Gastroesophageal sphincter (tissue), 4 donors: ENCODE results near the gene NGF. TPM values are rescaled to one million over a fixed set of nuclear protein-coding genes. Genes with fewer than 3 reads are reported as not detected.

Experiments used
- ATAC-seq: fragments of 150-250 bp; one replicate; pipeline ENCODE4 v1.9.1; 2016; ENCODE audit warnings: mild to moderate bottlenecking, moderate library complexity
- H3K27ac ChIP-seq, 4 donors: fragments of 200-600 bp; sonication (generic) in 3 of 4; 1 replicate in 3 of 4; 2 replicates in 1 of 4; pipeline ENCODE4 v1.5.1; 2016 to 2019
- H3K27me3 ChIP-seq: fragments of 200-600 bp; sonication (generic); one replicate; pipeline ENCODE4 v1.5.1; 2019
- H3K36me3 ChIP-seq, 2 donors: fragments of 200-600 bp; sonication (generic); one replicate each; pipeline ENCODE4 v1.5.1; 2019; ENCODE audit warnings: control low read depth in 1 of 2
- H3K4me1 ChIP-seq, 3 donors: fragments of 200-600 bp; sonication (generic); 1 replicate in 2 of 3; 2 replicates in 1 of 3; pipeline ENCODE4 v1.5.1; 2016 to 2019; ENCODE audit warnings: control low read depth in 2 of 3
- H3K4me3 ChIP-seq, 2 donors: fragments of 200-600 bp; sonication (generic); one replicate each; pipeline ENCODE4 v1.5.1; 2019; ENCODE audit warnings: mild to moderate bottlenecking in 1 of 2, moderate library complexity in 1 of 2
- H3K9me3 ChIP-seq, 3 donors: fragments of 200-600 bp; sonication (generic); one replicate each; pipeline ENCODE4 v1.5.1; 2017 to 2019; ENCODE audit warnings: control low read depth in 2 of 3
- CTCF ChIP-seq, 4 experiments: fragments of 200-600 bp in 2 of 4; fragments of 450-650 bp in 2 of 4; sonication (generic) in 1 of 4; IDR thresholded peaks; one replicate each; pipeline ENCODE4 v1.5.1; 2017 to 2019; ENCODE audit warnings: antibody characterized with exemption in 4 of 4, mild to moderate bottlenecking in 2 of 4, moderate library complexity in 2 of 4
- EP300 ChIP-seq: sonication (generic); formaldehyde crosslinking; IDR thresholded peaks from one replicate; pipeline ENCODE4 v1.6.1; 2017; ENCODE audit warnings: antibody characterized with exemption, mild to moderate bottlenecking
- POLR2A ChIP-seq, 2 donors: fragments of 450-650 bp; IDR thresholded peaks; one replicate each; pipeline ENCODE4 v1.6.1; 2017; ENCODE audit warnings: antibody characterized with exemption in 2 of 2, mild to moderate bottlenecking in 2 of 2, moderate library complexity in 1 of 2
- POLR2AphosphoS5 ChIP-seq: sonication (generic); formaldehyde crosslinking; IDR thresholded peaks from one replicate; pipeline ENCODE4 v1.6.1; 2017; ENCODE audit warnings: antibody characterized with exemption
- WGBS, 2 donors: methylation state at CpG; one replicate each; pipeline ENCODE4 v1.1.5; 2018; ENCODE audit warnings: low coverage in 1 of 2; 5-methylcytosine and 5-hydroxymethylcytosine counted together
- total RNA-seq, 4 donors: library from RNA; depleted of rRNA; stranded (reverse); fragments of >200 nt; gene quantifications; one replicate each; pipeline ENCODE4 v1.1.0, GENCODE V29; 2016

Gene NGF
- total RNA-seq, 4 donors from 2014 or later = 0.74 to 3.4 (median 2.1) TPM

DNA sequence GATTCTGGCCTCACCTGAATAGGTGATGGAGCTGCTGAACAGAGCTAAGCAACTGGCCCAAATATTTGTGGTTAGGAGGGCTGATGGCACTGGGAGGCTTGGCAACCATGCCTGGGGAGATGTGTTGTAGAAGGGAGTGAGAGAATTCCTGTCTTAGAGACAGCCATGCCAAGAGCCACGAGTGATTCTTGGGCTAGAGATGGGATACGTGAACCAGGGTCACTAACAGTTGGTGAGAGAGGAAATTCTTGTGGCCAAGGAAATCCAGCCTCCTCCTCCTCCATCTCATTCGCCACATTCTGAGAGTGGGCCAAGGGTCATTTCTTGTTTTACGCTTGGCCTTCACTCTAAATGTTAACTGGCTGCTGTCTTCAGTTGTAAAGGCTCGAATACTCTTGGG is 46.3 kb downstream of the NGF start:
- Histone ChIP-seq H3K36me3 (no peaks in the 10 kb centered on the region), H3K4me1 (no peaks in the 10 kb centered on the region), H3K27me3 (no peaks in the 10 kb centered on the region), H3K27ac (no peak overlapping the region), H3K9me3 (no peaks in the 10 kb centered on the region), H3K4me3 (no peak overlapping the region)
- TF ChIP-seq EP300 (no peak), POLR2AphosphoS5 (no peak), CTCF (IDR thresholded peaks at IDR 0.05) (no peak), POLR2A (IDR thresholded peaks at IDR 0.05) (no peak)
- 100% methylated on average over 2 of the region's 5 CpGs; no CpG with 5 or more reads in 1 of the 2 donors for WGBS, 2 donors
- ATAC-seq = no peak

GRCh38 chr1:115289940-115290339 is 48.1 kb downstream of the NGF start:
- peaks cover 0 to 2% of the 10 kb centered on the region in 2 donors for H3K36me3 ChIP-seq
- no peaks in the 10 kb centered on the region for H3K27me3 ChIP-seq
- H3K9me3 ChIP-seq = no peaks in the 10 kb centered on the region
- 100% methylated on average over 1 of the region's 1 CpG; no CpG with 5 or more reads in 1 of the 2 donors for WGBS, 2 donors
- H3K4me1 ChIP-seq = peaks cover 0 to 5% (median 0%) of the 10 kb centered on the region in 3 donors
- H3K27ac ChIP-seq = no peak overlapping the region
- H3K4me3 ChIP-seq = no peak overlapping the region
- ATAC-seq = no peak
- TF ChIP-seq CTCF (IDR thresholded peaks at IDR 0.05) = no peak
- no peak for TF ChIP-seq POLR2A (IDR thresholded peaks at IDR 0.05)
- no peak for TF ChIP-seq EP300
- TF ChIP-seq POLR2AphosphoS5 = no peak

- WGBS, 2 donors = 80 to 83% methylated on average over 3 of the region's 3 CpGs
These were observed 49.4 kb downstream of the NGF start for GRCh38 chr1:115288591-115289198.

DNA sequence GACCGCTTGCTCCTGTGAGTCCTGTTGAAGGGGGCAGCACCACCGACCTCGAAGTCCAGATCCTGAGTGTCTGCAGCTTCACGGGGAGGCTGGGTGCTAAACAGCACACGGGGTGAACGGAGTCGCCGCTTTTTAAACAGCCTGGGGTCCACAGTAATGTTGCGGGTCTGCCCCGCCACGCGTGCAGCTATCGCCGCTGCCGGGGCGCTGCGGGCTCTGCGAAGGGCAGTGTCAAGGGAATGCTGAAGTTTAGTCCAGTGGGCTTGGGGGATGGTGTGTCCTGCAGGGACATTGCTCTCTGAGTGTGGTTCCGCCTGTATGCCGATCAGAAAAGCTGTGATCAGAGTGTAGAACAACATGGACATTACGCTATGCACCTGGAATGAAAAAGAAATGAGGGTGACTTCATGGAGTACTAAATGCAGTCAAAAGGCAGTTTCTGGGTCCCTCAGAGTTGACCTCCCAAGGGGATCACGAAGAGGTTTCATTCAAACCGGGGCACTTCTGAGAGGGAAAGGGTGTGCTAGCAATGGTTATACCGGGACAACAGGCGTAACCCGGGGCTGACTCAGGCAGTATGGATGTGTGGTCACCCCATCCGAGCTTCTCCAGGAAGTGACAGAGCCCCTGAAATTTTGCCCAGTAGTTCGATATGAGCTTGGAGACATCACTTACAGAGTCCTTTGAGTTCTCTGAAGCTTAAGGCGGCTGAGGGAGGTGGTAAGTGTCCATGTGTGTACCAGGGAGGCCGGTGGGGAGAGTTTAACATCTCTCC is 51.4 kb downstream of the NGF start:
- H3K4me3 ChIP-seq = no peak overlapping the region
- H3K4me1 ChIP-seq = peaks cover 0 to 23% (median 5%) of the 10 kb centered on the region in 3 donors
- WGBS, 2 donors = 93 to 97% methylated on average over 3 to 6 of the region's 30 CpGs
- H3K36me3 ChIP-seq = peaks cover 0 to 2% of the 10 kb centered on the region in 2 donors
- H3K27ac ChIP-seq = peak overlapping the region in 1 of 4 donors; percentile 84
- no peak for ATAC-seq
- no peaks in the 10 kb centered on the region for H3K9me3 ChIP-seq
- no peaks in the 10 kb centered on the region for H3K27me3 ChIP-seq
- TF ChIP-seq EP300 (no peak), POLR2A (IDR thresholded peaks at IDR 0.05) (no peak), CTCF (IDR thresholded peaks at IDR 0.05) (no peak), POLR2AphosphoS5 (no peak)

More at GRCh38 chr1:115288591-115289198, 49.4 kb downstream of the NGF start:
- Histone ChIP-seq H3K27me3 (no peaks in the 10 kb centered on the region), H3K36me3 (peaks cover 0 to 2% of the 10 kb centered on the region in 2 donors), H3K4me1 (peaks cover 0 to 15% (median 0%) of the 10 kb centered on the region in 3 donors), H3K27ac (no peak overlapping the region), H3K4me3 (no peak overlapping the region), H3K9me3 (no peaks in the 10 kb centered on the region)
- no peak for ATAC-seq
- TF ChIP-seq EP300 (no peak), POLR2AphosphoS5 (no peak), POLR2A (IDR thresholded peaks at IDR 0.05) (no peak), CTCF (IDR thresholded peaks at IDR 0.05) (no peak)

DNA sequence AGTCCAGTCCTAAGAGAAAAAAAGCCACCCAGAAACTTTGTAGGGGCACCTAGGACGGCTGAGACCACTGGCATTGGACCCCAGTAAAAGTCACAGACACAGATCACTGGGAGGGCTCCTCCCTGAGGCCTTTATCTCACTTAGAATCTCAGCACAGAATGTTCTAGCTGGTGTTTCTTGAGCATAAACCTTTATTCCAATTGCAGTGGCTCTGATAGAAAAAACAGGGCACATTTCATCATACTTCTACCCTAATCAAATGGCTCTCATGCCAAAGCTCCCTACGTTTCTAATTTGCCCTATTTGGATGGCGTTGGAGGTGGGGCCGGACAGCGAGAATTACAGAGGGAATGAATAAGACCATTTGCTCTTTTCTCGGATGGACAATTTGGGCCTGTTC is 53.8 kb downstream of the NGF start:
- Histone ChIP-seq H3K27me3 (no peaks in the 10 kb centered on the region), H3K27ac (peak overlapping the region in 3 of 4 donors; percentile 79 to 88 (median 84)), H3K36me3 (peaks cover 0 to 2% of the 10 kb centered on the region in 2 donors), H3K4me3 (no peak overlapping the region), H3K9me3 (no peaks in the 10 kb centered on the region), H3K4me1 (peaks cover 0 to 23% (median 5%) of the 10 kb centered on the region in 3 donors)
- 86 to 89% methylated on average over 5 of the region's 6 CpGs for WGBS, 2 donors
- peak; percentile 38 for ATAC-seq
- no peak for TF ChIP-seq POLR2A (IDR thresholded peaks at IDR 0.05)
- peak; percentile 14 for TF ChIP-seq POLR2AphosphoS5
